ENCODE data around the gene ZFHX2. TPM values are rescaled to one million over a fixed set of nuclear protein-coding genes. Genes with fewer than 3 reads are reported as not detected.

Gene ZFHX2
- total RNA-seq, 4 donors from 2014 or later: under 0.01 to 0.42 (median 0.20) TPM

GRCh38 chr14:23571701-23572523 is 20.3 kb upstream of the ZFHX2 start:
- peaks cover 7 to 55% (median 10%) of the 10 kb centered on the region in 4 donors for H3K27me3 ChIP-seq
- H3K4me1 ChIP-seq: peaks cover 11 to 46% (median 14%) of the 10 kb centered on the region in 3 donors
- WGBS, 2 donors: 55 to 58% methylated on average over 13 to 14 of the region's 14 CpGs
- TF ChIP-seq POLR2A (IDR thresholded peaks at IDR 0.05): no peak
- TF ChIP-seq CTCF (IDR thresholded peaks at IDR 0.05): no peak
- no peaks in the 10 kb centered on the region for H3K9me3 ChIP-seq
- intact Hi-C loops (cut with DNase I): no loop called here
- peak overlapping the region in 2 of 4 donors; percentile 9 to 46 for H3K27ac ChIP-seq
- H3K36me3 ChIP-seq: no peaks in the 10 kb centered on the region
- no peak overlapping the region for H3K4me3 ChIP-seq
- DNase-seq: no peak

- Histone ChIP-seq H3K4me3 (no peak overlapping the region), H3K4me1 (peaks cover 8 to 46% (median 16%) of the 10 kb centered on the region in 3 donors), H3K27me3 (peaks cover 0 to 45% (median 3%) of the 10 kb centered on the region in 4 donors), H3K9me3 (no peaks in the 10 kb centered on the region), H3K36me3 (peaks cover 0 to 3% (median 0%) of the 10 kb centered on the region in 3 donors), H3K27ac (no peak overlapping the region)
- DNase-seq: no peak
- WGBS, 2 donors: 70 to 85% methylated on average over 2 to 6 of the region's 23 CpGs
- intact Hi-C loops (cut with DNase I): no loop called here
- TF ChIP-seq POLR2A (IDR thresholded peaks at IDR 0.05) (no peak), CTCF (IDR thresholded peaks at IDR 0.05) (no peak)
These were observed 19.4 kb upstream of the ZFHX2 start for GRCh38 chr14:23570806-23571483.

GRCh38 chr14:23569443-23570151 is 18.0 kb upstream of the ZFHX2 start:
- Histone ChIP-seq H3K27ac (peak overlapping the region in 2 of 4 donors; percentile 11 to 47), H3K4me1 (peaks cover 8 to 45% (median 16%) of the 10 kb centered on the region in 3 donors), H3K4me3 (no peak overlapping the region), H3K27me3 (peaks cover 0 to 32% (median 0%) of the 10 kb centered on the region in 4 donors), H3K9me3 (no peaks in the 10 kb centered on the region), H3K36me3 (peaks cover 0 to 17% (median 5%) of the 10 kb centered on the region in 3 donors)
- TF ChIP-seq POLR2A (IDR thresholded peaks at IDR 0.05) (no peak), CTCF (IDR thresholded peaks at IDR 0.05) (peak in 1 of 6 experiments; percentile 22)
- DNase-seq: no peak
- 46 to 53% methylated on average over 6 of the region's 7 CpGs for WGBS, 2 donors
- intact Hi-C loops (cut with DNase I): no loop called here

GRCh38 chr14:23568600-23569331 is 17.2 kb upstream of the ZFHX2 start:
- Histone ChIP-seq H3K4me1 (peaks cover 8 to 45% (median 16%) of the 10 kb centered on the region in 3 donors), H3K4me3 (no peak overlapping the region), H3K27me3 (peaks cover 0 to 24% (median 0%) of the 10 kb centered on the region in 4 donors), H3K36me3 (peaks cover 0 to 25% (median 5%) of the 10 kb centered on the region in 3 donors), H3K9me3 (no peaks in the 10 kb centered on the region), H3K27ac (peak overlapping the region in 2 of 4 donors; percentile 90 to 92)
- WGBS, 2 donors: 52% methylated on average over 4 to 6 of the region's 6 CpGs
- no peak for DNase-seq
- TF ChIP-seq CTCF (IDR thresholded peaks at IDR 0.05) (peak in 1 of 6 experiments; percentile 16), POLR2A (IDR thresholded peaks at IDR 0.05) (no peak)
- intact Hi-C loops (cut with DNase I): no loop called here
